PC-9 (cell line): Measurements from ENCODE around the gene PASK.

Experiments
- EZH2 ChIP-seq: fragments of 200-600 bp; sonication (generic); IDR thresholded peaks from 2 replicates; pipeline ENCODE4 v1.8.0; 2017; ENCODE audit warnings: antibody characterized with exemption, low read depth
- TF ChIP-seq, protein P1 (sequence below): fragments of 200-600 bp; sonication (generic); conservative IDR thresholded peaks from 2 replicates; pipeline ENCODE4 v1.6.1; 2017; ENCODE audit warnings: mixed run types, antibody characterized with exemption, mild to moderate bottlenecking, moderate library complexity

DNA sequence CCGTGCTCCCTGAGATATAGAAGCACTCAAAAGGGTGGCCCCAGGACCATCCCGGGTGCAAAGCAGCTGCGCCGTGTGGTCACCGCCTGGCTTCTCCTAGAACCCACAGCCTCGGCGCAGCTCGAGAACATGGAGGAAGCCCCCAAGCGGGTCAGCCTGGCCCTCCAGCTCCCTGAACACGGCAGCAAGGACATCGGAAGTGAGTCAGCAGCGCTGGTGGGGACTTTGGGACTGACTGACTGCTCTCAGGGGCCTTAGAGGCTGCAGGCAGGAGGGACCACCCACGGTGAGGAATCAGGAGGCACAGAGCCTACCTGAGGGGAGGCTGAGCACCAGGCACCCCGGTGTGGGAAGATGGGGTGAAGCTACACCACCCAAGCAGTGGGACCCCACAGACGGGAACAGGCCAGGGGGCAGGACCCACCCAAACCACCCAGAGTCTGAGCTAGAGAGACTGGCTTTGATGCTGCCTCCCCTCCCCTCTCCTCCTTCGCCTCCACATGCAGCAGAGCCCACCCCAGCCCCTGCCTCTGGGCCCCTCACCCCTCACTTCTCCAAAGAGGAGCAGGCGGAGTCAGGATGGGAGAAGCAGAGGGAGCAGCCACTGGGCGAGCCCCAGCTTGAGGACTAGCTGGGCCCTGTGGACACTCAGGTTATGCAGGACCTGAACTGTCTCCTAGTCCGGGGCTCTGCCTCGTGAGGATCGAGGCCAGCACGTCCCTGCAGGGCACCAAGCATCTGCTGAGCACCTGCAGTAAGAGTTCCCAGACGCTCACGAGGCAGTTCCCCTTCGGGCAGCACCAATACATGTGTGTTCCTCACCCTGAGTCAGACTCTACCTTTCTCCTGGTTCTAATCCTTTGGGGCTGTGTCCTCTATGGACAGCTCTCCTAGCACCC is 75.9 kb downstream of the PASK start:
- TF ChIP-seq, protein P1, sequence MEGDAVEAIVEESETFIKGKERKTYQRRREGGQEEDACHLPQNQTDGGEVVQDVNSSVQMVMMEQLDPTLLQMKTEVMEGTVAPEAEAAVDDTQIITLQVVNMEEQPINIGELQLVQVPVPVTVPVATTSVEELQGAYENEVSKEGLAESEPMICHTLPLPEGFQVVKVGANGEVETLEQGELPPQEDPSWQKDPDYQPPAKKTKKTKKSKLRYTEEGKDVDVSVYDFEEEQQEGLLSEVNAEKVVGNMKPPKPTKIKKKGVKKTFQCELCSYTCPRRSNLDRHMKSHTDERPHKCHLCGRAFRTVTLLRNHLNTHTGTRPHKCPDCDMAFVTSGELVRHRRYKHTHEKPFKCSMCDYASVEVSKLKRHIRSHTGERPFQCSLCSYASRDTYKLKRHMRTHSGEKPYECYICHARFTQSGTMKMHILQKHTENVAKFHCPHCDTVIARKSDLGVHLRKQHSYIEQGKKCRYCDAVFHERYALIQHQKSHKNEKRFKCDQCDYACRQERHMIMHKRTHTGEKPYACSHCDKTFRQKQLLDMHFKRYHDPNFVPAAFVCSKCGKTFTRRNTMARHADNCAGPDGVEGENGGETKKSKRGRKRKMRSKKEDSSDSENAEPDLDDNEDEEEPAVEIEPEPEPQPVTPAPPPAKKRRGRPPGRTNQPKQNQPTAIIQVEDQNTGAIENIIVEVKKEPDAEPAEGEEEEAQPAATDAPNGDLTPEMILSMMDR, result no peak
- no peak for TF ChIP-seq EZH2
